NT2/D1 (cell line): ENCODE data around the gene PANK1.

Experiments used
- DNase-seq: peaks from one replicate; pipeline ENCODE4 v3.0.0-alpha.2; 2011; ENCODE audit warnings: low read depth, low spot score
- H3K27me3 ChIP-seq: 2 replicates; pipeline ENCODE4 v1.6.0; 2011; ENCODE audit warnings: mild to moderate bottlenecking; ENCODE audit not compliant: insufficient read length, insufficient read depth
- H3K36me3 ChIP-seq: 2 replicates; pipeline ENCODE4 v1.6.1; 2011; ENCODE audit warnings: mild to moderate bottlenecking, low read length, mixed read lengths; ENCODE audit not compliant: insufficient read depth, insufficient read length
- H3K4me1 ChIP-seq: 2 replicates; pipeline ENCODE4 v1.5.1; 2011; ENCODE audit not compliant: insufficient read depth, insufficient read length
- H3K4me3 ChIP-seq: 2 replicates; pipeline ENCODE4 v1.5.1; 2011; ENCODE audit warnings: low read depth; ENCODE audit not compliant: insufficient read length
- H3K9ac ChIP-seq: 2 replicates; pipeline ENCODE4 v1.6.0; 2011; ENCODE audit warnings: low read depth; ENCODE audit not compliant: insufficient read length
- H3K9me3 ChIP-seq: 2 replicates; pipeline ENCODE4 v1.5.1; 2011; ENCODE audit warnings: mild to moderate bottlenecking, low read length; ENCODE audit not compliant: insufficient read depth
- SUZ12 ChIP-seq: IDR thresholded peaks from 2 replicates; pipeline ENCODE4 v1.6.1; 2011; ENCODE audit not compliant: insufficient read length, insufficient read depth; ENCODE audit errors: extremely low read depth
- YY1 ChIP-seq: IDR thresholded peaks from 2 replicates; pipeline ENCODE4 v1.6.1; 2011; ENCODE audit not compliant: insufficient read length, insufficient read depth
- ZNF274 ChIP-seq: IDR thresholded peaks from 2 replicates; pipeline ENCODE4 v1.6.1; 2011; ENCODE audit warnings: mild to moderate bottlenecking, low read depth, low read length

PANK1 gene

GRCh38 chr10:89634637-89635036, 10.4 kb downstream of the PANK1 start:
- TF ChIP-seq SUZ12 (no peak), ZNF274 (no peak), YY1 (no peak)
- Histone ChIP-seq H3K36me3 (peaks cover 16% of the 10 kb centered on the region), H3K9me3 (no peaks in the 10 kb centered on the region), H3K4me1 (no peaks in the 10 kb centered on the region), H3K27me3 (no peaks in the 10 kb centered on the region), H3K9ac (no peak overlapping the region), H3K4me3 (no peak overlapping the region)
- DNase-seq, result no peak

DNA sequence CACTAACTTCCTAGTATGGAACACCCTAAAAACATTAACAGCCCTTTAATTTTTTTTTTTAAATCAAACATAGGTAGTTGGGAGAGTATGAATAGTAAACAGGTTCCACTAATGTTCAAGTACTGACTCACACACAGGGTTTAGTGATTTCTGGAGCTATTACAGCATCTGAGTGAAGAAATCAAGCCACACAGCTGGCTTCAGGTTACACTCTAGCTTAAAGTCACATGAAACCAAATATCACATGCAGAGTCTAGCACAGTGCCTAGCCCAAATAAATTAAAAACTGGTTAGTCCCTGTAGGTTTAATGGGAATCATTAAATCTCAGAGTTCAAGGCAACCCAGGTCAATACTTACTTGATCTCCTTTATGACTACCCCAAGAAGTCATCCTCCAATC, 11.6 kb downstream of the PANK1 start:
- H3K9me3 ChIP-seq, result no peaks in the 10 kb centered on the region
- peaks cover 16% of the 10 kb centered on the region for H3K36me3 ChIP-seq
- H3K4me3 ChIP-seq, result no peak overlapping the region
- H3K27me3 ChIP-seq, result no peaks in the 10 kb centered on the region
- H3K4me1 ChIP-seq, result no peaks in the 10 kb centered on the region
- H3K9ac ChIP-seq, result no peak overlapping the region
- TF ChIP-seq ZNF274 (no peak), YY1 (no peak), SUZ12 (no peak)
- DNase-seq, result no peak

DNA sequence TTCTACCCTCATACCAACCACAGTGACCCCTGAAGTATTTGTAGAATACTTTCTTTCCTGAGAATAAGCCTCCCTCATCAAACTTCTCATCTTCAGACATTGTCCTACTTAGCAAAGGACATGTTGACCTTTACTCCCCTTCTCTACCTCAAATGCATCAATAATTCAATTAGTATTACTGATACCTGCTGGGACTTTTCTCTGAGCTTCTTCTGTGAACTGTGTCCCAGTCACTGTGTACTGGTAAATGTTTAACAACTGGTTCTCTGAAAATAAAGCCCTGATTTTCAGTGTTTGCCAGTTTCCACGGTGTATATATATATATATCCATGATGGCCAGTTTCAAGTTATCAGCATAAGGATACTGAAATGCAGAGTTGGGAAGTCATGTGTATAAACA, 12.2 kb downstream of the PANK1 start:
- no peaks in the 10 kb centered on the region for H3K27me3 ChIP-seq
- no peaks in the 10 kb centered on the region for H3K9me3 ChIP-seq
- no peak overlapping the region for H3K9ac ChIP-seq
- peaks cover 16% of the 10 kb centered on the region for H3K36me3 ChIP-seq
- no peaks in the 10 kb centered on the region for H3K4me1 ChIP-seq
- TF ChIP-seq YY1 (no peak), SUZ12 (no peak), ZNF274 (no peak)
- DNase-seq, result no peak
- H3K4me3 ChIP-seq, result no peak overlapping the region

- peaks cover 4% of the 10 kb centered on the region for H3K36me3 ChIP-seq
- H3K4me3 ChIP-seq, result no peak overlapping the region
- DNase-seq, result no peak
- H3K9ac ChIP-seq, result no peak overlapping the region
- no peak for TF ChIP-seq SUZ12
- TF ChIP-seq YY1, result no peak
- no peak for TF ChIP-seq ZNF274
- H3K4me1 ChIP-seq, result no peaks in the 10 kb centered on the region
- H3K27me3 ChIP-seq, result no peaks in the 10 kb centered on the region
- H3K9me3 ChIP-seq, result no peaks in the 10 kb centered on the region
Measured at GRCh38 chr10:89627830-89628229, 17.2 kb downstream of the PANK1 start.

- no peak overlapping the region for H3K4me3 ChIP-seq
- DNase-seq, result no peak
- no peaks in the 10 kb centered on the region for H3K27me3 ChIP-seq
- TF ChIP-seq SUZ12 (no peak), ZNF274 (no peak), YY1 (no peak)
- no peak overlapping the region for H3K9ac ChIP-seq
- peaks cover 22% of the 10 kb centered on the region for H3K9me3 ChIP-seq
- no peaks in the 10 kb centered on the region for H3K4me1 ChIP-seq
- H3K36me3 ChIP-seq, result peaks cover 4% of the 10 kb centered on the region
Measured at GRCh38 chr10:89625041-89625765, 19.8 kb downstream of the PANK1 start.

- Histone ChIP-seq H3K27me3 (no peaks in the 10 kb centered on the region), H3K4me1 (no peaks in the 10 kb centered on the region), H3K36me3 (peaks cover 4% of the 10 kb centered on the region), H3K9ac (no peak overlapping the region), H3K4me3 (no peak overlapping the region), H3K9me3 (peaks cover 34% of the 10 kb centered on the region)
- no peak for DNase-seq
- TF ChIP-seq YY1 (no peak), SUZ12 (no peak), ZNF274 (no peak)
Measured at GRCh38 chr10:89624020-89624419, 21.0 kb downstream of the PANK1 start.

DNA sequence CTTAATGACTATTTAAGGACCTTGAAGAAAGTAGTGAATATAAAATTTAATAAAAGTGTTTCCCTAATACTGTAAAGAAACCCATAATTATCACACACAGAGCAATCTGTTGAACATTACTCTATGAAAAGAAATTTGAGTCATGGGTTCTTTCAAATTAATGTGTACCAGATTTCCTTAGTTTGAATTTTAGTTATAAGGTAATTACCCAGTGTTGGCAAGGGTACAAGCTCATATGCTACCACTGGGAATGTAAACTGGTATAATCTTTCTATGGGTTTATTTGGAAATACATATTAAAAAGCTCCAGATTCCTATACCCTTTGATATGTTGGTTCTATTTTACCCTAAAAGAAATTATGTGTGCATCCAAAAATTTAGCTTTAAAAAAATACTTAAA, 22.9 kb downstream of the PANK1 start:
- H3K4me1 ChIP-seq, result no peaks in the 10 kb centered on the region
- TF ChIP-seq ZNF274 (no peak), SUZ12 (no peak), YY1 (no peak)
- DNase-seq, result no peak
- H3K36me3 ChIP-seq, result peaks cover 4% of the 10 kb centered on the region
- no peaks in the 10 kb centered on the region for H3K27me3 ChIP-seq
- no peak overlapping the region for H3K4me3 ChIP-seq
- no peak overlapping the region for H3K9ac ChIP-seq
- peaks cover 37% of the 10 kb centered on the region for H3K9me3 ChIP-seq
